GM23248 (cell line): Measurements from ENCODE around the gene EFHC1. TPM values are rescaled to one million over a fixed set of nuclear protein-coding genes. Genes with fewer than 3 reads are reported as not detected.
A peak's percentile ranks its signal among the peaks of the same experiment; 100 is the strongest.

Source experiments
- DNase-seq: peaks from one replicate; pipeline ENCODE4 v3.0.0-alpha.2; 2015
- H2AFZ ChIP-seq: fragments of 200-600 bp; sonication (generic); 2 replicates; pipeline ENCODE4 v1.6.1; 2016; ENCODE audit warnings: antibody characterized with exemption
- H3F3A ChIP-seq: fragments of 200-600 bp; sonication (generic); 2 replicates; pipeline ENCODE4 v1.6.1; 2016; ENCODE audit warnings: mild to moderate bottlenecking, antibody characterized with exemption, mixed run types; ENCODE audit not compliant: insufficient read depth
- H3K27ac ChIP-seq: fragments of 200-600 bp; sonication (generic); 2 replicates; pipeline ENCODE4 v1.5.1; 2016; ENCODE audit warnings: mild to moderate bottlenecking
- H3K27me3 ChIP-seq: fragments of 200-600 bp; sonication (generic); replicated peaks from 2 replicates; pipeline ENCODE4 v1.6.1; 2016; ENCODE audit warnings: mild to moderate bottlenecking; ENCODE audit not compliant: insufficient read depth
- H3K36me3 ChIP-seq: fragments of 200-600 bp; sonication (generic); 2 replicates; pipeline ENCODE4 v1.6.1; 2016; ENCODE audit warnings: low read depth, mild to moderate bottlenecking
- H3K4me1 ChIP-seq: fragments of 200-600 bp; sonication (generic); 2 replicates; pipeline ENCODE4 v1.6.1; 2016; ENCODE audit warnings: mild to moderate bottlenecking; ENCODE audit not compliant: insufficient read depth
- H3K4me2 ChIP-seq: fragments of 200-600 bp; sonication (generic); one replicate; pipeline ENCODE4 v1.6.1; 2016; ENCODE audit warnings: mild to moderate bottlenecking; ENCODE audit not compliant: unreplicated experiment
- H3K4me3 ChIP-seq: fragments of 200-600 bp; sonication (generic); 2 replicates; pipeline ENCODE4 v1.5.1; 2016; ENCODE audit warnings: mild to moderate bottlenecking
- H3K79me2 ChIP-seq: fragments of 200-600 bp; sonication (generic); 2 replicates; pipeline ENCODE4 v1.6.1; 2016; ENCODE audit warnings: mild to moderate bottlenecking; ENCODE audit not compliant: insufficient read depth
- H3K9ac ChIP-seq: fragments of 200-600 bp; sonication (generic); 2 replicates; pipeline ENCODE4 v1.6.1; 2016; ENCODE audit warnings: mild to moderate bottlenecking
- H3K9me2 ChIP-seq: fragments of 200-600 bp; sonication (generic); 2 replicates; pipeline ENCODE4 v1.6.1; 2016; ENCODE audit warnings: mixed run types, mild to moderate bottlenecking, moderate library complexity; ENCODE audit not compliant: insufficient read depth
- H3K9me3 ChIP-seq: fragments of 200-600 bp; sonication (generic); one replicate; pipeline ENCODE4 v1.6.1; 2017; ENCODE audit warnings: low read depth
- H4K20me1 ChIP-seq: fragments of 200-600 bp; sonication (generic); 2 replicates; pipeline ENCODE4 v1.6.0; 2016; ENCODE audit not compliant: insufficient read depth
- EZH2 ChIP-seq: fragments of 200-600 bp; sonication (generic); IDR thresholded peaks from 2 replicates; pipeline ENCODE4 v1.6.1; 2018; ENCODE audit warnings: antibody characterized with exemption, mild to moderate bottlenecking; ENCODE audit not compliant: insufficient read depth, poor library complexity, severe bottlenecking
- EZH2phosphoT487 ChIP-seq: fragments of 200-600 bp; sonication (generic); IDR thresholded peaks from 2 replicates; pipeline ENCODE4 v1.6.1; 2018; ENCODE audit warnings: antibody characterized with exemption, moderate library complexity, mild to moderate bottlenecking, low read depth; ENCODE audit not compliant: insufficient read depth
- WGBS, 2 experiments: methylation state at CpG; one replicate each; pipeline ENCODE4 v1.1.6; 2015 to 2017; ENCODE audit warnings: low lambda C conversion rate in 2 of 2, low coverage in 1 of 2; ENCODE audit errors: missing lambda C conversion rate in 2 of 2; 5-methylcytosine and 5-hydroxymethylcytosine counted together
- in situ Hi-C: fragments of 300-500 bp; cut with MboI; formaldehyde crosslinking; loops from 2 replicates; pipeline ENCODE4 v1.15.0; 2020
- polyA plus RNA-seq: library from polyadenylated mRNA; unstranded; fragments of >200 nt; fragmentation: Nextera tagmentation; extraction: Ambion mirVana; gene quantifications from 2 replicates; pipeline ENCODE4 v1.2.1, GENCODE V29; 2016
- total RNA-seq: library from RNA; depleted of rRNA; stranded (reverse); fragments of >200 nt; shearing (Covaris generic); gene quantifications from 2 replicates; pipeline ENCODE4 v1.2.3, GENCODE V29; 2014

Gene EFHC1
- total and polyA plus RNA-seq, 2 experiments from 2014 or later = 29.7 to 36.1 TPM

GRCh38 chr6:52538901-52539354 is 118.8 kb downstream of the EFHC1 start:
- in situ Hi-C loops = no loop called here
- 1 to 5% methylated on average over 5 of the region's 5 CpGs for WGBS, 2 experiments
- H3K4me3 ChIP-seq = peak overlapping the region; percentile 32

GRCh38 chr6:52539607-52540006 is 119.5 kb downstream of the EFHC1 start:
- Histone ChIP-seq H3K9me2 (no peaks in the 10 kb centered on the region), H3K36me3 (no peaks in the 10 kb centered on the region; the same call in 1 of the 2 replicates), H3K4me1 (peaks cover 96% of the 10 kb centered on the region), H3K27ac (peak overlapping the region; percentile 87), H3K27me3 (no peaks in the 10 kb centered on the region), H3K4me2 (peak overlapping the region; percentile 77), H3K4me3 (peak overlapping the region; percentile 32), H3K79me2 (peaks cover 86% of the 10 kb centered on the region), H3K9me3 (no peaks in the 10 kb centered on the region), H3F3A (peaks cover 98% of the 10 kb centered on the region), H2AFZ (no peak overlapping the region), H3K9ac (peak overlapping the region; percentile 58), H4K20me1 (no peaks in the 10 kb centered on the region)
- WGBS, 2 experiments = 3 to 4% methylated on average over 6 of the region's 6 CpGs
- TF ChIP-seq EZH2phosphoT487 = no peak
- no peak for TF ChIP-seq EZH2
- DNase-seq = peak; percentile 90
- in situ Hi-C loops = no loop called here

More at GRCh38 chr6:52538901-52539354, 118.8 kb downstream of the EFHC1 start:
- Histone ChIP-seq H3K9me2 (no peaks in the 10 kb centered on the region), H3K9ac (peak overlapping the region; percentile 58), H3K4me1 (peaks cover 89% of the 10 kb centered on the region), H3K27ac (peak overlapping the region; percentile 87), H2AFZ (no peak overlapping the region), H3K27me3 (no peaks in the 10 kb centered on the region), H4K20me1 (no peaks in the 10 kb centered on the region), H3K4me2 (peak overlapping the region; percentile 77), H3K36me3 (peaks cover 2% of the 10 kb centered on the region; the same call in 1 of the 2 replicates), H3F3A (peaks cover 97% of the 10 kb centered on the region), H3K79me2 (peaks cover 86% of the 10 kb centered on the region), H3K9me3 (no peaks in the 10 kb centered on the region)
- DNase-seq = peak; percentile 86
- TF ChIP-seq EZH2phosphoT487 = peak; percentile 80; the same call in 1 of the 2 replicates
- TF ChIP-seq EZH2 = no peak

GRCh38 chr6:52540286-52540902 is 120.3 kb downstream of the EFHC1 start:
- in situ Hi-C loops = no loop called here
- H3F3A ChIP-seq = peaks cover 100% of the 10 kb centered on the region
- DNase-seq = peak; percentile 54
- no peaks in the 10 kb centered on the region for H4K20me1 ChIP-seq
- peaks cover 99% of the 10 kb centered on the region for H3K4me1 ChIP-seq
- peaks cover 86% of the 10 kb centered on the region for H3K79me2 ChIP-seq
- H3K9me2 ChIP-seq = no peaks in the 10 kb centered on the region
- peak overlapping the region; percentile 77 for H3K4me2 ChIP-seq
- H3K9me3 ChIP-seq = no peaks in the 10 kb centered on the region
- no peaks in the 10 kb centered on the region; the same call in 1 of the 2 replicates for H3K36me3 ChIP-seq
- no peak for TF ChIP-seq EZH2phosphoT487
- H2AFZ ChIP-seq = no peak overlapping the region
- WGBS, 2 experiments = 44 to 46% methylated on average over 3 of the region's 3 CpGs
- H3K27me3 ChIP-seq = no peaks in the 10 kb centered on the region
- H3K27ac ChIP-seq = peak overlapping the region; percentile 87
- H3K9ac ChIP-seq = peak overlapping the region; percentile 58
- H3K4me3 ChIP-seq = peak overlapping the region; percentile 32

GRCh38 chr6:52541135-52541534 is 121.0 kb downstream of the EFHC1 start:
- H3K9me2 ChIP-seq = no peaks in the 10 kb centered on the region
- H3K36me3 ChIP-seq = no peaks in the 10 kb centered on the region; the same call in 1 of the 2 replicates
- WGBS, 2 experiments = 84 to 89% methylated on average over 6 of the region's 6 CpGs
- peaks cover 86% of the 10 kb centered on the region for H3K79me2 ChIP-seq
- peak overlapping the region; percentile 18 for H3K4me2 ChIP-seq
- H3K9ac ChIP-seq = peak overlapping the region; percentile 58; the same call in 1 of the 2 replicates
- no peak for TF ChIP-seq EZH2
- TF ChIP-seq EZH2phosphoT487 = no peak
- peaks cover 100% of the 10 kb centered on the region for H3K4me1 ChIP-seq
- H3K9me3 ChIP-seq = no peaks in the 10 kb centered on the region
- peak overlapping the region; percentile 87 for H3K27ac ChIP-seq
- no peaks in the 10 kb centered on the region for H3K27me3 ChIP-seq
- peaks cover 94% of the 10 kb centered on the region for H3F3A ChIP-seq
- H2AFZ ChIP-seq = no peak overlapping the region
- in situ Hi-C loops = no loop called here
- no peak for DNase-seq
- H3K4me3 ChIP-seq = no peak overlapping the region
- no peaks in the 10 kb centered on the region for H4K20me1 ChIP-seq
